HepG2 (cell line): ENCODE results near the gene DLG3. TPM values are rescaled to one million over a fixed set of nuclear protein-coding genes. Genes with fewer than 3 reads are reported as not detected.

Experiments
- AKAP8 ChIP-seq: sonication (generic); formaldehyde crosslinking; IDR thresholded peaks from 2 replicates; pipeline ENCODE4 v1.5.1; 2020; ENCODE audit warnings: mild to moderate bottlenecking, missing genetic modification reagents
- ASH2L ChIP-seq: fragments of 300-600, 200-600 bp; sonication (generic); IDR thresholded peaks from 2 replicates; pipeline ENCODE4 v1.7.0; 2017; ENCODE audit warnings: low read depth, mild to moderate bottlenecking, moderate library complexity, mixed read lengths, low read length; ENCODE audit not compliant: insufficient read length
- POLR2AphosphoS2 ChIP-seq: IDR thresholded peaks from 2 replicates; pipeline ENCODE4 v1.6.1; 2011; ENCODE audit warnings: low read depth, low read length, improper control_type of control experiment
- ZBTB3 ChIP-seq: sonication (generic); formaldehyde crosslinking; IDR thresholded peaks from 2 replicates; pipeline ENCODE4 v1.4.0; 2020; ENCODE audit warnings: low read depth, mild to moderate bottlenecking, moderate library complexity, missing genetic modification reagents, borderline replicate concordance
- ZFX ChIP-seq: sonication (generic); formaldehyde crosslinking; IDR thresholded peaks from 2 replicates; pipeline ENCODE4 v1.4.0; 2020; ENCODE audit warnings: mild to moderate bottlenecking, low read depth, missing genetic modification reagents, moderate library complexity
- polyA plus RNA-seq, 8 experiments: library from polyadenylated mRNA; depleted of rRNA in 3 of 8; stranded (reverse) in 7 of 8; unstranded in 1 of 8; fragments of >200 nt; fragmentation: Illumina TruSeq in 4 of 8; extraction: Trizol in 4 of 8; gene quantifications; 2 replicates each; pipeline versions ENCODE4 v1.2.1 to v1.2.3, GENCODE V29; 2011 to 2016; ENCODE audit warnings: low read depth in 4 of 8, missing spikeins in 1 of 8, mixed read lengths in 1 of 8; ENCODE audit not compliant: insufficient read depth in 1 of 8
- total RNA-seq, 5 experiments: library from RNA; depleted of rRNA; stranded (reverse); fragments of >200 nt; fragmentation: Illumina TruSeq; extraction: Trizol; gene quantifications; 2 replicates each; pipeline ENCODE4 v1.2.3, GENCODE V29; 2016; ENCODE audit warnings: low read depth in 1 of 5
- TF ChIP-seq, protein P1 (sequence below): sonication (generic); formaldehyde crosslinking; IDR thresholded peaks from 2 replicates; pipeline ENCODE4 v1.5.0; 2020; ENCODE audit warnings: mild to moderate bottlenecking, missing genetic modification reagents
- TF ChIP-seq, protein P2 (sequence below): sonication (generic); formaldehyde crosslinking; IDR thresholded peaks from 2 replicates; pipeline ENCODE4 v1.4.0; 2020; ENCODE audit warnings: mild to moderate bottlenecking, missing genetic modification reagents
- TF ChIP-seq, protein P3 (sequence below): sonication (generic); formaldehyde crosslinking; IDR thresholded peaks from 2 replicates; pipeline ENCODE4 v1.5.0; 2020; ENCODE audit warnings: mild to moderate bottlenecking, missing genetic modification reagents, borderline replicate concordance

DLG3 gene
- total and polyA plus RNA-seq, 2 of the 13 experiments (the other 11 are each of a cell fraction or from before 2014, with no cell fraction given), result 9.9 to 19.4 TPM

DNA sequence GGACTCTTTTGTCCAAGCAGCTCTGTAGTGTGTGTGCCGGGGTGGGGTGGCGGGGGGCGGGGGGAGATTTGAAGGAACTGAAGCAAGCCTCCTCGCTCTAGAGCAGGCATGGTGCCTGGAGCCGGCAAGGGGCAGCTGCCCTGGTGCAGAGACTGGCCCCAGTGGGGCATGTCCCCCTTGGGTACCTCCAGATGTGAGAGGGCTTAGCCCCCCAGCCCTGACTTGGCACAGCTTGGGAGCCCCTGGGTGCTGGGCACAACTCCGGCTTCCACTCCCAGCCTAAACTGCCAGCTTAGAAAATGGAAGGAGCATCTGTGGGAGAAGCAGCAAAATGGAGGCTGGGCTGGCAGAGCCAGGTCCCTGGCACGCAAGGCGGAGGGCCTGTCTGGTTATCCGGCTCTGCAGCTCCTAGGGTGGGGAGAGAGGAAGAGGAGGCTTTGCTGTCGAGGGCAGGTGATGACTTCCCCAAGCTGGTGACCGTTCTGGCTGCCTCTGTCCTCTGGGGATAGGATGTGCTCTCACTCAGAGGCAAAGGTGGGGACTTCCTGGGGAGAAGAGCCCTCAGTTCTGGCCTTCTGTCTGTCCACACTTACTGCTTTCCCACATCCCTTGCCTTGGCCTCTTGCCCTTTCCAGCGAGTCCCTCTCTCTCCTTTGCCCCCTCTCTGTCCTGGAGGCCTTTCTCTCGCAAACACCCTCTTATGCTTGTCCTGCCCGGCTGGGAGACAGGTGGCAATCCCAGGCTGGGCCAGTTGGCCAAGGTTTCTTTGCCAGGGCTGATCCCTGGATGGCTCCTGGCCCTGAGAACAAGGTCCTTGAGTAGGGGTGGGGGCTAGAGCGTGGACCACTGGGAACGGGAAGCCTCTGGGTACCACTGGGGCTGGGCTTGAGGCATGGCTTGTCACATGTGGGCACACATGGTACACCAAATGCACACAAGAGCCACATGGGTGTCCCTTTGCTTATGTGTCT is 2.0 kb downstream of the DLG3 start (continued):
- TF ChIP-seq, protein P1, sequence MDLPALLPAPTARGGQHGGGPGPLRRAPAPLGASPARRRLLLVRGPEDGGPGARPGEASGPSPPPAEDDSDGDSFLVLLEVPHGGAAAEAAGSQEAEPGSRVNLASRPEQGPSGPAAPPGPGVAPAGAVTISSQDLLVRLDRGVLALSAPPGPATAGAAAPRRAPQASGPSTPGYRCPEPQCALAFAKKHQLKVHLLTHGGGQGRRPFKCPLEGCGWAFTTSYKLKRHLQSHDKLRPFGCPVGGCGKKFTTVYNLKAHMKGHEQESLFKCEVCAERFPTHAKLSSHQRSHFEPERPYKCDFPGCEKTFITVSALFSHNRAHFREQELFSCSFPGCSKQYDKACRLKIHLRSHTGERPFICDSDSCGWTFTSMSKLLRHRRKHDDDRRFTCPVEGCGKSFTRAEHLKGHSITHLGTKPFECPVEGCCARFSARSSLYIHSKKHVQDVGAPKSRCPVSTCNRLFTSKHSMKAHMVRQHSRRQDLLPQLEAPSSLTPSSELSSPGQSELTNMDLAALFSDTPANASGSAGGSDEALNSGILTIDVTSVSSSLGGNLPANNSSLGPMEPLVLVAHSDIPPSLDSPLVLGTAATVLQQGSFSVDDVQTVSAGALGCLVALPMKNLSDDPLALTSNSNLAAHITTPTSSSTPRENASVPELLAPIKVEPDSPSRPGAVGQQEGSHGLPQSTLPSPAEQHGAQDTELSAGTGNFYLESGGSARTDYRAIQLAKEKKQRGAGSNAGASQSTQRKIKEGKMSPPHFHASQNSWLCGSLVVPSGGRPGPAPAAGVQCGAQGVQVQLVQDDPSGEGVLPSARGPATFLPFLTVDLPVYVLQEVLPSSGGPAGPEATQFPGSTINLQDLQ, result no peak
- TF ChIP-seq POLR2AphosphoS2 (no peak), AKAP8 (CRISPR knock-in tag) (no peak), ZBTB3 (no peak), ASH2L (no peak), ZFX (no peak)
- TF ChIP-seq, protein P2, sequence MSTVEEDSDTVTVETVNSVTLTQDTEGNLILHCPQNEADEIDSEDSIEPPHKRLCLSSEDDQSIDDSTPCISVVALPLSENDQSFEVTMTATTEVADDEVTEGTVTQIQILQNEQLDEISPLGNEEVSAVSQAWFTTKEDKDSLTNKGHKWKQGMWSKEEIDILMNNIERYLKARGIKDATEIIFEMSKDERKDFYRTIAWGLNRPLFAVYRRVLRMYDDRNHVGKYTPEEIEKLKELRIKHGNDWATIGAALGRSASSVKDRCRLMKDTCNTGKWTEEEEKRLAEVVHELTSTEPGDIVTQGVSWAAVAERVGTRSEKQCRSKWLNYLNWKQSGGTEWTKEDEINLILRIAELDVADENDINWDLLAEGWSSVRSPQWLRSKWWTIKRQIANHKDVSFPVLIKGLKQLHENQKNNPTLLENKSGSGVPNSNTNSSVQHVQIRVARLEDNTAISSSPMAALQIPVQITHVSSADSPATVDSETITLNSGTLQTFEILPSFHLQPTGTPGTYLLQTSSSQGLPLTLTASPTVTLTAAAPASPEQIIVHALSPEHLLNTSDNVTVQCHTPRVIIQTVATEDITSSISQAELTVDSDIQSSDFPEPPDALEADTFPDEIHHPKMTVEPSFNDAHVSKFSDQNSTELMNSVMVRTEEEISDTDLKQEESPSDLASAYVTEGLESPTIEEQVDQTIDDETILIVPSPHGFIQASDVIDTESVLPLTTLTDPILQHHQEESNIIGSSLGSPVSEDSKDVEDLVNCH, result no peak
- TF ChIP-seq, protein P3, sequence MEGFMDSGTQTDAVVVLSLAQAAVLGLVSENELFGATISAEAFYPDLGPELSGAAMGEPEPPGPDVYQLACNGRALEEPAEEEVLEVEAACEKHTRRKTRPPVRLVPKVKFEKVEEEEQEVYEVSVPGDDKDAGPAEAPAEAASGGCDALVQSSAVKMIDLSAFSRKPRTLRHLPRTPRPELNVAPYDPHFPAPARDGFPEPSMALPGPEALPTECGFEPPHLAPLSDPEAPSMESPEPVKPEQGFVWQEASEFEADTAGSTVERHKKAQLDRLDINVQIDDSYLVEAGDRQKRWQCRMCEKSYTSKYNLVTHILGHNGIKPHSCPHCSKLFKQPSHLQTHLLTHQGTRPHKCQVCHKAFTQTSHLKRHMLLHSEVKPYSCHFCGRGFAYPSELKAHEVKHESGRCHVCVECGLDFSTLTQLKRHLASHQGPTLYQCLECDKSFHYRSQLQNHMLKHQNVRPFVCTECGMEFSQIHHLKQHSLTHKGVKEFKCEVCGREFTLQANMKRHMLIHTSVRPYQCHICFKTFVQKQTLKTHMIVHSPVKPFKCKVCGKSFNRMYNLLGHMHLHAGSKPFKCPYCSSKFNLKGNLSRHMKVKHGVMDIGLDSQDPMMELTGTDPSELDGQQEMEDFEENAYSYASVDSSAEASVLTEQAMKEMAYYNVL (CRISPR knock-in tag), result no peak
